Fibroblast of skin of scalp (primary cell): ENCODE results near the gene EGF.
"Not testable (repeated sequence)": the region's sequence is repeated elsewhere in the genome, so short reads cannot be mapped to it uniquely, and the experiment has no call there.

Source experiments
- DNase-seq: peaks from one replicate; pipeline ENCODE4 v3.0.0-alpha.2; 2013

Gene EGF

GRCh38 chr4:109998867-109999584 is 86.3 kb downstream of the EGF start:
- peak; percentile 66 for DNase-seq

- no peak for DNase-seq
Observed at GRCh38 chr4:109999585-109999912, 86.9 kb downstream of the EGF start.

GRCh38 chr4:110002326-110002725 is 89.6 kb downstream of the EGF start:
- no peak for DNase-seq

GRCh38 chr4:110003401-110004187 is 90.9 kb downstream of the EGF start:
- no peak for DNase-seq

- peak; percentile 7 for DNase-seq
Observed at GRCh38 chr4:110004556-110004955, 91.9 kb downstream of the EGF start.

GRCh38 chr4:110005461-110006056 is 92.9 kb downstream of the EGF start:
- peak; percentile 74 for DNase-seq

GRCh38 chr4:110007217-110007616 is 94.5 kb downstream of the EGF start:
- DNase-seq = no peak

- no peak for DNase-seq
Observed at GRCh38 chr4:110008540-110008939, 95.9 kb downstream of the EGF start.

- no peak for DNase-seq
Observed at GRCh38 chr4:110009550-110009949, 96.9 kb downstream of the EGF start.

GRCh38 chr4:110010797-110011196 is 98.1 kb downstream of the EGF start:
- DNase-seq = no peak

- no peak for DNase-seq
Observed at GRCh38 chr4:110012917-110013316, 100.2 kb downstream of the EGF start.

- DNase-seq = no peak
Observed at GRCh38 chr4:110014233-110014632, 101.5 kb downstream of the EGF start.

GRCh38 chr4:110019153-110019552 is 106.5 kb downstream of the EGF start:
- DNase-seq = no peak

GRCh38 chr4:110020139-110020538 is 107.5 kb downstream of the EGF start:
- peak; percentile 79 for DNase-seq

- DNase-seq = no peak
Observed at GRCh38 chr4:110020646-110021443, 108.2 kb downstream of the EGF start.

- no peak for DNase-seq
Observed at GRCh38 chr4:110022457-110022856, 109.8 kb downstream of the EGF start.

- DNase-seq = no peak
Observed at GRCh38 chr4:110025056-110025455, 112.4 kb downstream of the EGF start.

GRCh38 chr4:110025718-110026117 is 113.0 kb downstream of the EGF start:
- no peak for DNase-seq

GRCh38 chr4:110032603-110033002 is 119.9 kb downstream of the EGF start:
- no peak for DNase-seq

- DNase-seq = no peak
Observed at GRCh38 chr4:110033355-110034025, 120.8 kb downstream of the EGF start.

GRCh38 chr4:110034026-110034393 is 121.3 kb downstream of the EGF start:
- no peak for DNase-seq

GRCh38 chr4:110039164-110039563 is 126.5 kb downstream of the EGF start:
- DNase-seq = not testable (repeated sequence)
